Adrenal gland (tissue), 12 donors: ENCODE results near the gene HMX3. TPM values are rescaled to one million over a fixed set of nuclear protein-coding genes. Genes with fewer than 3 reads are reported as not detected.

Source experiments
- DNase-seq, 7 donors: peaks; one replicate each; pipeline ENCODE4 v3.0.0-alpha.2; 2019 to 2020
- H3K27ac ChIP-seq, 5 donors: fragments of 200-600 bp; sonication (generic) in 4 of 5; 1 replicate in 3 of 5; 2 replicates in 2 of 5; pipeline versions ENCODE4 v1.5.1 to v1.8.0; 2016 to 2020; ENCODE audit warnings: mild to moderate bottlenecking in 1 of 5
- H3K27me3 ChIP-seq: fragments of 200-600 bp; 2 replicates; pipeline ENCODE4 v1.8.0; 2021
- H3K36me3 ChIP-seq, 2 donors: fragments of 200-600 bp; replicated peaks in 1 of 2; 1 replicate in 1 of 2; 2 replicates in 1 of 2; pipeline versions ENCODE4 v1.5.1 to v1.8.0; 2018 to 2022
- H3K4me1 ChIP-seq, 2 donors: fragments of 200-600 bp; replicated peaks in 1 of 2; 1 replicate in 1 of 2; 2 replicates in 1 of 2; pipeline versions ENCODE4 v1.5.1 to v1.8.0; 2018 to 2021
- H3K4me3 ChIP-seq, 4 donors: fragments of 200-600 bp; sonication (generic) in 3 of 4; one replicate each; pipeline ENCODE4 v1.5.1; 2016 to 2018
- H3K9me3 ChIP-seq, 3 donors: fragments of 200-600 bp; sonication (generic) in 1 of 3; replicated peaks in 1 of 3; 1 replicate in 2 of 3; 2 replicates in 1 of 3; pipeline versions ENCODE4 v1.5.1 to v1.8.0; 2016 to 2021
- CTCF ChIP-seq, 6 experiments: fragments of 450-650 bp in 4 of 6; fragments of 200-600 bp in 2 of 6; sonication (generic) in 1 of 6; IDR thresholded peaks; 1 replicate in 5 of 6; 2 replicates in 1 of 6; pipeline versions ENCODE4 v1.5.1 to v1.8.0; 2016 to 2021; ENCODE audit warnings: antibody characterized with exemption in 6 of 6, mild to moderate bottlenecking in 2 of 6, moderate library complexity in 1 of 6
- POLR2A ChIP-seq, 2 donors: fragments of 450-650 bp; IDR thresholded peaks; one replicate each; pipeline ENCODE4 v1.6.1; 2017; ENCODE audit warnings: antibody characterized with exemption in 2 of 2, mild to moderate bottlenecking in 2 of 2, moderate library complexity in 1 of 2
- WGBS, 4 donors: extraction: QIAGEN DNeasy Blood & Tissue Kit in 2 of 4; methylation state at CpG; one replicate each; pipeline versions ENCODE4 v1.1.5 to v1.1.7; 2013 to 2017; 5-methylcytosine and 5-hydroxymethylcytosine counted together
- intact Hi-C, 2 donors: fragments of 100-400 bp; cut with DNase I; formaldehyde crosslinking; loops; one replicate each; pipeline versions ENCODE4 v1.14.1 to v1.15.0; 2022 to 2023
- polyA plus RNA-seq, 3 donors: library from polyadenylated mRNA; stranded (reverse); fragments of 200-250 nt in 2 of 3; fragments of 350-450 nt in 1 of 3; fragmentation: Illumina TruSeq in 1 of 3; extraction: RNeasy Lipid Tissue Mini Kit (QIAGEN cat#74804) in 1 of 3; gene quantifications; one replicate each; pipeline ENCODE4 v1.2.3, GENCODE V29; 2013 to 2014
- total RNA-seq, 9 donors: library from RNA; depleted of rRNA in 4 of 9; stranded (reverse); fragments of >200 nt in 4 of 9; fragments of 120-200 nt in 1 of 9; fragmentation: NEBNext Ultra II Directional in 1 of 9; extraction: Animal tissue kit (Norgen Biotek cat#: 25700) in 1 of 9; gene quantifications; one replicate each; pipeline versions ENCODE4 v1.1.0 to v1.2.4, GENCODE V29; 2013 to 2023
- donor health status: healthy with polysubstance abuse.
- donor health status: Bipolar disorder and iron deficiency.
- donor health status: DM: yes; HTN: yes; CAD: no.
- donor health status: DM: no; HTN: no; CAD: no.
- donor health status: DM: no; HTN: no; CAD: no.
- donor health status: DM: yes; HTN: yes; CAD: no.

Gene HMX3
- total and polyA plus RNA-seq, 12 donors: 1.1 TPM; not detected in 11

- DNase-seq: no peak
- H3K4me3 ChIP-seq: peak overlapping the region in 1 of 4 donors; percentile 47
- peaks cover 10 to 37% of the 10 kb centered on the region in 2 donors for H3K4me1 ChIP-seq
- no peaks in the 10 kb centered on the region for H3K9me3 ChIP-seq
- peaks cover 69% of the 10 kb centered on the region for H3K27me3 ChIP-seq
- no peaks in the 10 kb centered on the region for H3K36me3 ChIP-seq
- no peak for TF ChIP-seq CTCF (IDR thresholded peaks at IDR 0.05)
- TF ChIP-seq POLR2A (IDR thresholded peaks at IDR 0.05): no peak
- no peak overlapping the region for H3K27ac ChIP-seq
- intact Hi-C loops: no loop called here
- 17 to 28% (median 20%) methylated on average over 24 to 34 of the region's 34 CpGs for WGBS, 4 donors
Measured at GRCh38 chr10:123150271-123150985, 14.7 kb downstream of the HMX3 start.

GRCh38 chr10:123150986-123151736, 15.4 kb downstream of the HMX3 start:
- Histone ChIP-seq H3K27ac (no peak overlapping the region), H3K36me3 (peaks cover 0 to 2% of the 10 kb centered on the region in 2 donors), H3K4me3 (peak overlapping the region in 1 of 4 donors; percentile 44), H3K27me3 (peaks cover 61% of the 10 kb centered on the region), H3K4me1 (peaks cover 10 to 40% of the 10 kb centered on the region in 2 donors), H3K9me3 (no peaks in the 10 kb centered on the region)
- TF ChIP-seq CTCF (IDR thresholded peaks at IDR 0.05) (no peak), POLR2A (IDR thresholded peaks at IDR 0.05) (no peak)
- WGBS, 4 donors: 6 to 14% (median 9%) methylated on average over 9 to 56 of the region's 56 CpGs
- intact Hi-C loops: no loop called here
- DNase-seq: no peak

- H3K4me1 ChIP-seq: peaks cover 10 to 41% of the 10 kb centered on the region in 2 donors
Measured at GRCh38 chr10:123151737-123152135, 16.0 kb downstream of the HMX3 start.

More at GRCh38 chr10:123151737-123152135, 16.0 kb downstream of the HMX3 start:
- no peaks in the 10 kb centered on the region for H3K9me3 ChIP-seq
- H3K4me3 ChIP-seq: no peak overlapping the region
- peaks cover 0 to 5% of the 10 kb centered on the region in 2 donors for H3K36me3 ChIP-seq
- 31 to 40% (median 35%) methylated on average over 7 of the region's 7 CpGs for WGBS, 4 donors
- no peak for DNase-seq
- peaks cover 56% of the 10 kb centered on the region for H3K27me3 ChIP-seq
- intact Hi-C loops: no loop called here
- TF ChIP-seq POLR2A (IDR thresholded peaks at IDR 0.05) (no peak), CTCF (IDR thresholded peaks at IDR 0.05) (no peak)
- H3K27ac ChIP-seq: no peak overlapping the region
